Ovary (tissue), 3 donors: ENCODE results near the gene DUSP16.

Source experiments
- CTCF ChIP-seq, 3 donors: fragments of 450-650 bp in 2 of 3; fragments of 200-600 bp in 1 of 3; IDR thresholded peaks; one replicate each; pipeline versions ENCODE4 v1.5.1 to v1.8.0; 2016 to 2022; ENCODE audit warnings: antibody characterized with exemption in 3 of 3, mild to moderate bottlenecking in 1 of 3
- EP300 ChIP-seq: sonication (generic); formaldehyde crosslinking; IDR thresholded peaks from one replicate; pipeline ENCODE4 v1.6.1; 2017; ENCODE audit warnings: antibody characterized with exemption
- POLR2A ChIP-seq: fragments of 450-650 bp; IDR thresholded peaks from one replicate; pipeline ENCODE4 v1.6.1; 2017; ENCODE audit warnings: antibody characterized with exemption, mild to moderate bottlenecking, moderate library complexity
- donor health status: DM: no; HTN: no; CAD: no.

GRCh38 chr12:12466157-12466556 lies 96.5 kb downstream of the DUSP16 start:
- TF ChIP-seq EP300: no peak
- no peak for TF ChIP-seq POLR2A
- no peak for TF ChIP-seq CTCF (IDR thresholded peaks at IDR 0.05)
